ENCODE data around the gene PRLH.

Gene PRLH

GRCh38 chr2:237566401-237567235 lies at the start of gene PRLH:
TSS of gene PRLH (plus strand) at chr2:237566574. CDS start at chr2:237566574, 0 bp downstream.
- no peak for DNase-seq

- no peak for DNase-seq
Measured at GRCh38 chr2:237517163-237517562, 49.2 kb upstream of the PRLH start.

GRCh38 chr2:237517990-237518389 lies 48.4 kb upstream of the PRLH start:
- DNase-seq = no peak

- no peak for DNase-seq
Measured at GRCh38 chr2:237519506-237520245, 46.7 kb upstream of the PRLH start.

- no peak for DNase-seq
Measured at GRCh38 chr2:237520290-237520689, 46.1 kb upstream of the PRLH start.

- no peak for DNase-seq
Measured at GRCh38 chr2:237524631-237525030, 41.7 kb upstream of the PRLH start.

GRCh38 chr2:237525559-237526157 lies 40.7 kb upstream of the PRLH start:
- DNase-seq = no peak

- DNase-seq = no peak
Measured at GRCh38 chr2:237527233-237527632, 39.1 kb upstream of the PRLH start.

- DNase-seq = no peak
Measured at GRCh38 chr2:237527766-237528165, 38.6 kb upstream of the PRLH start.

GRCh38 chr2:237529452-237530402 lies 36.6 kb upstream of the PRLH start:
- DNase-seq = no peak

- no peak for DNase-seq
Measured at GRCh38 chr2:237530472-237531433, 35.6 kb upstream of the PRLH start.

GRCh38 chr2:237532160-237532559 lies 34.2 kb upstream of the PRLH start:
- no peak for DNase-seq

GRCh38 chr2:237533668-237534161 lies 32.7 kb upstream of the PRLH start:
- DNase-seq = no peak

GRCh38 chr2:237534380-237534779 lies 32.0 kb upstream of the PRLH start:
- no peak for DNase-seq

GRCh38 chr2:237535385-237536082 lies 30.8 kb upstream of the PRLH start:
- no peak for DNase-seq

GRCh38 chr2:237536083-237536415 lies 30.3 kb upstream of the PRLH start:
- no peak for DNase-seq

- DNase-seq = no peak
Measured at GRCh38 chr2:237536617-237537016, 29.8 kb upstream of the PRLH start.

- no peak for DNase-seq
Measured at GRCh38 chr2:237538001-237538720, 28.2 kb upstream of the PRLH start.

- DNase-seq = no peak
Measured at GRCh38 chr2:237538901-237539300, 27.5 kb upstream of the PRLH start.

GRCh38 chr2:237539681-237540080 lies 26.7 kb upstream of the PRLH start:
- DNase-seq = no peak
